Measurements from ENCODE around the gene ARCN1. TPM values are rescaled to one million over a fixed set of nuclear protein-coding genes. Genes with fewer than 3 reads are reported as not detected.
A peak's percentile ranks its signal among the peaks of the same experiment; 100 is the strongest.

Gene ARCN1
- total RNA-seq, 2 donors from 2014 or later = 116 to 125 TPM

DNA sequence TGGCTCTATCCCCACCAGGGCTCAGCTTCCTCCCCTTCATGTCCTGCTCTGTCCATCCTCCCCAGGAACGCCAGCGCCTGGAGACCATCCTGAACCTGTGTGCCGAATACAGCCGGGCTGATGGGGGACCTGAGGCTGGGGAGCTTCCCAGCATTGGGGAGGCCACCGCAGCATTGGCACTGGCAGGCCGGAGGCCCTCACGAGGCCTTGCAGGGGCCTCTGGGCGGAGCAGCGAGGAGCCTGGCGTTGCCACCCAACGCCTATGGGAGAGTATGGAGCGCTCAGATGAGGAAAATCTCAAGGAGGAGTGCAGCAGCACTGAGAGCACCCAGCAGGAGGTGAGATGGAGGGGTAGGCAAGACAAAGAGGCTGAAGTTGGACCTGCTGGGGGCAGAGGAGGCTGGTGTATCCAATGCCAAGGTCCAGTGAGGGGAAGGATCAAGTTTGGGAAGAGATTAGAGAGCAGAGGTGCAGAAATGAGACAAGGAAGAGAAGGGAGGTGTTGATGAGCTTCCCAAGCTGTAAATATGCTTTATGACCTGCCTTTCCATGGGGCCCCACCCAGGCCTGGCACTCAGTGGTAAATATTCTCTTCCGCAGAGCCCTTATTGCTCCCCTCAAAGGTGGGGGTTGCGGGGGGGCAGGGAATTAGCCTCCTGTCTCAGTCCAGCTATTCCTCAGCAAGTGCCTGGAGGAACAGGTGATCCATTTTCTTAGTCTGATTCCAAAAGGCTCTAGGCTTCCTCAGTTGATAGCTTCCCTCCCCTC, 59.1 kb downstream of the ARCN1 start:
- DNase-seq (ENCODE audit: low spot score) = no peak
- H3K27ac ChIP-seq = peak overlapping the region in 1 of 2 donors; percentile 13
- TF ChIP-seq, protein P1, sequence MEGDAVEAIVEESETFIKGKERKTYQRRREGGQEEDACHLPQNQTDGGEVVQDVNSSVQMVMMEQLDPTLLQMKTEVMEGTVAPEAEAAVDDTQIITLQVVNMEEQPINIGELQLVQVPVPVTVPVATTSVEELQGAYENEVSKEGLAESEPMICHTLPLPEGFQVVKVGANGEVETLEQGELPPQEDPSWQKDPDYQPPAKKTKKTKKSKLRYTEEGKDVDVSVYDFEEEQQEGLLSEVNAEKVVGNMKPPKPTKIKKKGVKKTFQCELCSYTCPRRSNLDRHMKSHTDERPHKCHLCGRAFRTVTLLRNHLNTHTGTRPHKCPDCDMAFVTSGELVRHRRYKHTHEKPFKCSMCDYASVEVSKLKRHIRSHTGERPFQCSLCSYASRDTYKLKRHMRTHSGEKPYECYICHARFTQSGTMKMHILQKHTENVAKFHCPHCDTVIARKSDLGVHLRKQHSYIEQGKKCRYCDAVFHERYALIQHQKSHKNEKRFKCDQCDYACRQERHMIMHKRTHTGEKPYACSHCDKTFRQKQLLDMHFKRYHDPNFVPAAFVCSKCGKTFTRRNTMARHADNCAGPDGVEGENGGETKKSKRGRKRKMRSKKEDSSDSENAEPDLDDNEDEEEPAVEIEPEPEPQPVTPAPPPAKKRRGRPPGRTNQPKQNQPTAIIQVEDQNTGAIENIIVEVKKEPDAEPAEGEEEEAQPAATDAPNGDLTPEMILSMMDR (IDR thresholded peaks at IDR 0.05) = no peak
- H3K36me3 ChIP-seq = peaks cover 55% of the 10 kb centered on the region
- ATAC-seq (ENCODE audit: insufficient number of reproducible peaks, low FRiP score, low read depth) = no peak
- no peaks in the 10 kb centered on the region for H3K9me3 ChIP-seq
- no peaks in the 10 kb centered on the region for H3K27me3 ChIP-seq (replicated peaks; ENCODE audit: insufficient read depth)
- peaks cover 10 to 65% of the 10 kb centered on the region in 2 donors for H3K4me1 ChIP-seq (ENCODE audit: control insufficient read depth in 1 of 2, low read depth in 2 of 2)
- H3K4me3 ChIP-seq = no peak overlapping the region

DNA sequence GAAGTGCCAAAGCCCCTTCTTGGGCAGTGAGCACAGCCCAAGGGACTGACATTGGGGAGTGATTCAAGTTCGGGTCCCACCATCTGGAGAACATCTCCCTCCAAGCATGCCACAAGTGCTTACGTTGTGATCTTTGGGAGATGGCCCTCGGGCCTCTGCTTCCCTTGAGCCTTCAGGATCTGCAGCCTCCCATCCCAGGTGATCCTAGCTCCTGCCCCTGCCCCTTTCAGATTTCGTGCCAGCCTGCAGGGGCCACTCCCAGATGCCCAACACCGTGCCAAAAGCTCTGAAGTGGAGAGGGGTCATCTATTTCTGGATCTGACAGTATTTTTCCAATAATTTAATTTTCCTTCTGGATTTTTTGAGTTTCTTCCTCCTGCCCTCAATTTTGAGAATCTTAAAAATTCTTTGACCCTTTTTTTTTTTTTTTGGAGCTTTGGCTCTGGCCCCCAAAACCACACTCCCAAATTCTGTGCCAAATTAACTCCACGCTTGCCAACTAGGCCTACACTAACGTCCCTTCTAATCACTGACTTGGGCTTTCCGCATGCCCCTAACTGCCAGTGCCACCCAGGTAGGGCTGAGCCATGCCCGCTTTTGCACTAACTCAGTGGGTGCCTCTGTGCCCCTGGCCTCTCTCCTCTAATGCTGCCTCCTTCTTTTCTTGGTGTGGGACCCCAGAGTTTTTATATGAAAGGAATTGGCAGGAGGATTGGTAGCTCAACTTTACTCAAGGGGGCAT, 60.5 kb downstream of the ARCN1 start:
- no peaks in the 10 kb centered on the region for H3K27me3 ChIP-seq (replicated peaks; ENCODE audit: insufficient read depth)
- TF ChIP-seq, protein P1 (IDR thresholded peaks at IDR 0.05) = no peak
- ATAC-seq (ENCODE audit: insufficient number of reproducible peaks, low FRiP score, low read depth) (no peak), DNase-seq (ENCODE audit: low spot score) (no peak)
- no peak overlapping the region for H3K27ac ChIP-seq
- peaks cover 10 to 59% of the 10 kb centered on the region in 2 donors for H3K4me1 ChIP-seq (ENCODE audit: control insufficient read depth in 1 of 2, low read depth in 2 of 2)
- H3K36me3 ChIP-seq = peaks cover 44% of the 10 kb centered on the region
- no peak overlapping the region for H3K4me3 ChIP-seq
- no peaks in the 10 kb centered on the region for H3K9me3 ChIP-seq

DNA sequence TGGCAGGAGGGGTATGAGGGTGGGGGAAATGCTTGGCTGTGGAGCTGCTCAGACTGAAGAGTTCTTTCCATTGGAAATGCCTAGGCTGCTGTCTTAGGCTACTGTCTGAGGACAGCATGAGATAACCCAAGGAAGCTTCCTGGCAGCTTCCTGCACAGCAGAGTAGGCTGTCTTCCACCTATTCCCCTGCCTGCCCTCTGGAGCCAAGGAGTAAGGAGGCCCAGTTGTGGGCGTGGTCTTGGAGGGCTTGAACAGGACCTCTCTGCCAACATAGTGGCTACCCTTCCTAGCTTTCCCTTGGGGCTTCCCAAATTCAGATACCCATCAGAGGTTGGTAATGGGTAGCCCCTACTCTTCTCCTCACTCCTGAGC, 61.1 kb downstream of the ARCN1 start:
- ATAC-seq (ENCODE audit: insufficient number of reproducible peaks, low FRiP score, low read depth) = no peak
- H3K4me1 ChIP-seq (ENCODE audit: control insufficient read depth in 1 of 2, low read depth in 2 of 2) = peaks cover 10 to 54% of the 10 kb centered on the region in 2 donors
- TF ChIP-seq, protein P1 (IDR thresholded peaks at IDR 0.05) = no peak
- H3K27ac ChIP-seq = peak overlapping the region; percentile 51 to 85
- H3K9me3 ChIP-seq = no peaks in the 10 kb centered on the region
- peaks cover 41% of the 10 kb centered on the region for H3K36me3 ChIP-seq
- no peaks in the 10 kb centered on the region for H3K27me3 ChIP-seq (replicated peaks; ENCODE audit: insufficient read depth)
- no peak for DNase-seq (ENCODE audit: low spot score)
- H3K4me3 ChIP-seq = no peak overlapping the region

DNA sequence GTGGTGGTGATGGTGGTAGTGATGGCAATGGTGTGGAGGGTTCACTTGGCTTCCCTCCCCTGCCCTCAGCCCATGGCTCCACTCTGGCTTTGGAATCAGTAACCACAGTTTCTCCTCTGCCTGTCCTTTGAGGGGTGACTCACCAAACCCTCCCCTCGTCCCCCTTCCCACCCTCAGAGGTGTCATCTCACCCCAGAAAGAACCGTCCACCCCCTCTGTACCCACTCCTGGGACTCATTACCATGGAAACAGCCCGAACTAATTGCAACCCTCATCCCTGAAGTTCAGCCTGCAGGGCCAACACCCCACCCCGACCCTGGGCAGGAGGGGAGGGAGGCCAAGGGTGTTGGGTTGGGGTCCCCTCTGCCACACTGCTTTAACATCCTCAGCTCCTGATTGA, 61.8 kb downstream of the ARCN1 start:
- Histone ChIP-seq H3K4me3 (peak overlapping the region; percentile 62), H3K27ac (peak overlapping the region; percentile 51 to 85), H3K27me3 (replicated peaks; ENCODE audit: insufficient read depth) (no peaks in the 10 kb centered on the region), H3K36me3 (peaks cover 42% of the 10 kb centered on the region), H3K9me3 (no peaks in the 10 kb centered on the region), H3K4me1 (ENCODE audit: control insufficient read depth in 1 of 2, low read depth in 2 of 2) (peaks cover 10 to 47% of the 10 kb centered on the region in 2 donors)
- ATAC-seq (ENCODE audit: insufficient number of reproducible peaks, low FRiP score, low read depth) (peak; percentile 9), DNase-seq (ENCODE audit: low spot score) (no peak)
- TF ChIP-seq, protein P1 (IDR thresholded peaks at IDR 0.05) = no peak

Data from thoracic aorta (tissue), 2 donors.